OCI-LY7 (cell line): ENCODE measurements around the gene HBG2. TPM values are rescaled to one million over a fixed set of nuclear protein-coding genes. Genes with fewer than 3 reads are reported as not detected.
"Not testable (repeated sequence)": the region's sequence is repeated elsewhere in the genome, so short reads cannot be mapped to it uniquely, and the experiment has no call there.

Experiments
- BruUV-seq: library from RNA; stranded (reverse); fragments of 400-500 nt; replicated peaks from 2 replicates; lab custom pipeline; 2021; lab: Mats Ljungman, UMichigan
- CTCF ChIA-PET: fragments of 300-600 bp; sonication (Branson Sonifier 250); formaldehyde crosslinking; loops from one replicate; lab custom pipeline; 2022; ENCODE audit warnings: antibody characterized with exemption; ENCODE audit not compliant: unreplicated experiment; lab: Charles Lee
- POLR2A ChIA-PET: fragments of 300-600 bp; sonication (Branson Sonifier 250); formaldehyde crosslinking; loops from one replicate; lab custom pipeline; 2022; ENCODE audit warnings: antibody characterized with exemption; lab: Charles Lee
- DNase-seq: peaks from one replicate; pipeline ENCODE4 v3.0.0-alpha.2; 2015; ENCODE audit warnings: low spot score
- H2AFZ ChIP-seq: fragments of 200-600 bp; sonication (generic), shearing (Covaris generic); 2 replicates; pipeline ENCODE4 v1.6.1; 2014; ENCODE audit warnings: mild to moderate bottlenecking, antibody characterized with exemption, low read length, moderate library complexity
- H3K27ac ChIP-seq: fragments of 200-600 bp; sonication (generic); 2 replicates; pipeline ENCODE4 v1.5.1; 2014; ENCODE audit warnings: mixed run types, low read depth, mild to moderate bottlenecking, moderate library complexity, low read length, inconsistent platforms; ENCODE audit not compliant: poor library complexity, severe bottlenecking
- H3K36me3 ChIP-seq: fragments of 200-600 bp; sonication (generic); 2 replicates; pipeline ENCODE4 v1.6.1; 2014; ENCODE audit warnings: mild to moderate bottlenecking, antibody characterized with exemption, low read length, moderate library complexity, mixed read lengths; ENCODE audit not compliant: insufficient read depth
- H3K4me1 ChIP-seq: fragments of 200-600 bp; sonication (generic); 2 replicates; pipeline ENCODE4 v1.5.1; 2014; ENCODE audit warnings: mild to moderate bottlenecking, low read length; ENCODE audit not compliant: insufficient read depth, poor library complexity, severe bottlenecking
- H3K4me2 ChIP-seq: fragments of 200-600 bp; sonication (generic); 2 replicates; pipeline ENCODE4 v1.6.1; 2014; ENCODE audit warnings: mild to moderate bottlenecking, low read length
- H3K4me3 ChIP-seq: fragments of 200-600 bp; sonication (generic); 2 replicates; pipeline ENCODE4 v1.5.1; 2014; ENCODE audit warnings: mild to moderate bottlenecking, low read depth, low read length; ENCODE audit not compliant: poor library complexity, severe bottlenecking
- H3K79me2 ChIP-seq: fragments of 200-600 bp; sonication (generic); 2 replicates; pipeline ENCODE4 v1.6.1; 2016; ENCODE audit warnings: low read depth, mild to moderate bottlenecking, low read length, moderate library complexity, mixed read lengths; ENCODE audit not compliant: insufficient read depth
- H3K9me2 ChIP-seq: fragments of 200-600 bp; sonication (generic); 2 replicates; pipeline ENCODE4 v1.6.1; 2016; ENCODE audit warnings: mild to moderate bottlenecking, low read length, mixed read lengths; ENCODE audit not compliant: insufficient read depth
- H3K9me3 ChIP-seq: fragments of 200-600 bp; sonication (generic); 2 replicates; pipeline ENCODE4 v1.6.1; 2014; ENCODE audit warnings: mild to moderate bottlenecking, mixed run types, low read length, mixed read lengths
- H4K20me1 ChIP-seq: fragments of 200-600 bp; sonication (generic); 2 replicates; pipeline ENCODE4 v1.6.1; 2014; ENCODE audit warnings: mild to moderate bottlenecking, antibody characterized with exemption, low read length, moderate library complexity, mixed read lengths; ENCODE audit not compliant: insufficient read depth
- EZH2phosphoT487 ChIP-seq: fragments of 200-600 bp; sonication (generic); IDR thresholded peaks from 2 replicates; pipeline ENCODE4 v1.6.1; 2018; ENCODE audit warnings: low read depth, borderline replicate concordance, mild to moderate bottlenecking, mixed run types, antibody characterized with exemption, low read length, moderate library complexity, mixed read lengths
- intact Hi-C: fragments of 100-400 bp; cut with micrococcal nuclease; formaldehyde crosslinking; loops from one replicate; pipeline ENCODE4 v1.10.0; 2022; ENCODE audit not compliant: unreplicated experiment
- total RNA-seq, 2 experiments: library from RNA; depleted of rRNA in 1 of 2; stranded (reverse); fragments of >200 nt in 1 of 2; shearing (Covaris generic) in 1 of 2; gene quantifications; 2 replicates each; pipeline ENCODE4 v1.2.3, GENCODE V29; 2014 to 2022
- TF ChIP-seq, protein P1 (sequence below): fragments of 200-600 bp; sonication (generic); conservative IDR thresholded peaks from 2 replicates; pipeline ENCODE4 v1.5.1; 2014; ENCODE audit warnings: mild to moderate bottlenecking, antibody characterized with exemption, low read length, moderate library complexity, mixed read lengths

The HBG2 gene
- total RNA-seq, 2 experiments from 2014 or later: not detected

DNA sequence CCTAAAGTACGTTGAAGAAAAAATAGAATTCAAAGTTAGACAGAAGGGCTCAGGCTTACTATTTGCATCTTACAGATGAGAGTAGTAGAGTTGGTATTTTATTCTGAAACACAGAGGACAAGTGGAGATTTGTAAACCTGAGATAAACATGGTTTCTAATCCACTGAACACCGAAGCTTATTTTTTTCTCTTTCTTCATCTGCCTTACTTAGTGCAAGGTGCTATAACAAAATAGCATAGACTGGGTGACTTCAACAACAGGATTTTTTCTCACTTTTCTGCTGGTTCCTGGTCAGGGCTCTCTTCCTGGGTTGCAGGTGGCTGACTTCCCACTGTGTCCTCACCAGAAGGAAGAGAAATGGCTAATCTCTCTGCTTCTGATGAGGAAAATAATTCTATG lies 2.8 kb downstream of the HBG2 start:
- no peak overlapping the region for H3K4me2 ChIP-seq
- H2AFZ ChIP-seq: no peak overlapping the region
- no peaks in the 10 kb centered on the region for H3K9me2 ChIP-seq
- no peaks in the 10 kb centered on the region for H3K79me2 ChIP-seq
- TF ChIP-seq EZH2phosphoT487: no peak
- TF ChIP-seq, protein P1, sequence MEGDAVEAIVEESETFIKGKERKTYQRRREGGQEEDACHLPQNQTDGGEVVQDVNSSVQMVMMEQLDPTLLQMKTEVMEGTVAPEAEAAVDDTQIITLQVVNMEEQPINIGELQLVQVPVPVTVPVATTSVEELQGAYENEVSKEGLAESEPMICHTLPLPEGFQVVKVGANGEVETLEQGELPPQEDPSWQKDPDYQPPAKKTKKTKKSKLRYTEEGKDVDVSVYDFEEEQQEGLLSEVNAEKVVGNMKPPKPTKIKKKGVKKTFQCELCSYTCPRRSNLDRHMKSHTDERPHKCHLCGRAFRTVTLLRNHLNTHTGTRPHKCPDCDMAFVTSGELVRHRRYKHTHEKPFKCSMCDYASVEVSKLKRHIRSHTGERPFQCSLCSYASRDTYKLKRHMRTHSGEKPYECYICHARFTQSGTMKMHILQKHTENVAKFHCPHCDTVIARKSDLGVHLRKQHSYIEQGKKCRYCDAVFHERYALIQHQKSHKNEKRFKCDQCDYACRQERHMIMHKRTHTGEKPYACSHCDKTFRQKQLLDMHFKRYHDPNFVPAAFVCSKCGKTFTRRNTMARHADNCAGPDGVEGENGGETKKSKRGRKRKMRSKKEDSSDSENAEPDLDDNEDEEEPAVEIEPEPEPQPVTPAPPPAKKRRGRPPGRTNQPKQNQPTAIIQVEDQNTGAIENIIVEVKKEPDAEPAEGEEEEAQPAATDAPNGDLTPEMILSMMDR: no peak
- no peak overlapping the region for H3K27ac ChIP-seq
- ChIA-PET POLR2A (no interaction called here), CTCF (no interaction called here)
- intact Hi-C loops: no loop called here
- no peak overlapping the region for H3K4me3 ChIP-seq
- H4K20me1 ChIP-seq: no peaks in the 10 kb centered on the region
- BruUV-seq: no TSS peak
- H3K4me1 ChIP-seq: no peaks in the 10 kb centered on the region
- no peaks in the 10 kb centered on the region for H3K36me3 ChIP-seq
- H3K9me3 ChIP-seq: no peaks in the 10 kb centered on the region
- DNase-seq: no peak

DNA sequence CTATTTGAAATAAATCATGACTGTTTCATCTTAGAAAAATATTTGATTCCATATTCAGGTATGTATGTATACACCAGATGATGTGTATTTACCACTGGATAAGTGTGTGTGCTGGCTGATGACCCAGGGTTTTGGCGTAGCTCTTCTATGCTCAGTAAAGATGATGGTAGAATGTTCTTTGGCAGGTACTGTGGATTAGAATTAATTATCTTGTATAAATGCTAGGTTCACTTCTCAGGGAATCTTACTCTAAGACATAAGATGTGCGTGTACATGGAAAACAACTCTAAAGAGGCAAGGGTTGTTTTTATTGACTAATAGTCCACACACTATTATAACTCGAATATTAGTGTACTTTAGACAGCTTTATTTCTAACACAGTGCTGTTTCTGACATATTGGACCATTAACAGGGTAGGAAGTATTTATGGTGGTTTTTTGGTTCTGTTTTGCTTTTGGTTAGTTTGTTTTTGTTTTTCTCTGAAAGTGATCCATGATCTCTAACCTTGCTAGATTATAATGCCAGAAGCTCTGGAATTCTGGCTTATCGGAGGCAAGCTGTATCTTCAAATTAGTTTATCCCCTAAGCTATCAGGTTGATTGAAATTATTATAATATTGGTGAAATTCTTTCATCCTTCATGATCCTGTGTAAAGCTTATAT lies 3.9 kb downstream of the HBG2 start:
- Histone ChIP-seq H3K36me3 (no peaks in the 10 kb centered on the region), H3K9me2 (no peaks in the 10 kb centered on the region), H3K4me1 (no peaks in the 10 kb centered on the region), H3K27ac (no peak overlapping the region), H3K79me2 (no peaks in the 10 kb centered on the region), H2AFZ (no peak overlapping the region), H3K9me3 (no peaks in the 10 kb centered on the region), H3K4me2 (no peak overlapping the region), H4K20me1 (no peaks in the 10 kb centered on the region), H3K4me3 (no peak overlapping the region)
- no TSS peak for BruUV-seq
- TF ChIP-seq, protein P1: no peak
- intact Hi-C loops: no loop called here
- ChIA-PET POLR2A (no interaction called here), CTCF (no interaction called here)
- DNase-seq: no peak

DNA sequence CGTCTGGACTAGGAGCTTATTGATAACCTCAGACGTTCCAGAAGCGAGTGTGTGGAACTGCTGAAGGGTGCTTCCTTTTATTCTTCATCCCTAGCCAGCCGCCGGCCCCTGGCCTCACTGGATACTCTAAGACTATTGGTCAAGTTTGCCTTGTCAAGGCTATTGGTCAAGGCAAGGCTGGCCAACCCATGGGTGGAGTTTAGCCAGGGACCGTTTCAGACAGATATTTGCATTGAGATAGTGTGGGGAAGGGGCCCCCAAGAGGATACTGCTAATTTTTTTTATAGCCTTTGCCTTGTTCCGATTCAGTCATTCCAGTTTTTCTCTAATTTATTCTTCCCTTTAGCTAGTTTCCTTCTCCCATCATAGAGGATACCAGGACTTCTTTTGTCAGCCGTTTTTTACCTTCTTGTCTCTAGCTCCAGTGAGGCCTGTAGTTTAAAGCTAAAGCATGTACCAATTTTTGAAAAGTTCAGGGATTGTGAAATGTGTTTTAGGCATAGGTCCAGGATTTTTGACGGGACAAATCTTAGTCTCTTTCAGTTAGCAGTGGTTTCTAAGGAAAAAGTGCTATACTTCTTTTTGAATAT lies 4.7 kb downstream of the HBG2 start, which contains the start of gene HBG1:
Gene HBG1 (minus strand): TSS at position 51 of the 590 bp plus-strand sequence. CDS start 53 bp downstream, outside the sequence.
- H2AFZ ChIP-seq, H4K20me1 ChIP-seq, CTCF ChIA-PET, H3K4me1 ChIP-seq, H3K9me3 ChIP-seq, DNase-seq, H3K9me2 ChIP-seq, intact Hi-C loops, H3K4me2 ChIP-seq, H3K79me2 ChIP-seq, H3K36me3 ChIP-seq, H3K27ac ChIP-seq, H3K4me3 ChIP-seq, POLR2A ChIA-PET, BruUV-seq: not testable (repeated sequence)

DNA sequence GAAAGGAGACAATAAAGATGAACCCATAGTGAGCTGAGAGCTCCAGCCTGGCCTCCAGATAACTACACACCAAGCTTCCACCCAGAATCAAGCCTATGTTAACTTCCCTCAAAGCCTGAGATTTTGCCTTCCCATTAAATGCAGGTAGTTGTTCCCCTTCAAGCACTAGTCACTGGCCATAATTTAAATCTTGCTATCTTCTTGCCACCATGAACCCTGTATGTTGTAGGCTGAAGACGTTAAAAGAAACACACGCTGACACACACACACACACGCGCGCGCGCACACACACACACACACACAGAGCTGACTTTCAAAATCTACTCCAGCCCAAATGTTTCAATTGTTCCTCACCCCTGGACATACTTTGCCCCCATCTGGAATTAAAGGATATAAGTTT lies 6.1 kb downstream of the HBG2 start:
- H3K4me3 ChIP-seq, H2AFZ ChIP-seq, DNase-seq, H3K9me2 ChIP-seq, BruUV-seq, H3K4me1 ChIP-seq, H4K20me1 ChIP-seq, H3K4me2 ChIP-seq, H3K36me3 ChIP-seq, CTCF ChIA-PET, H3K9me3 ChIP-seq, H3K27ac ChIP-seq, H3K79me2 ChIP-seq, intact Hi-C loops: not testable (repeated sequence)
- POLR2A ChIA-PET: interaction anchor here (0.5 kb wide), 1 partner anchor 40 kb away, joined by 3 read pairs; no protein-coding TSS in a partner anchor
